Central memory CD4-positive, alpha-beta T cell (primary cell): ENCODE measurements around the gene CAPZB.

Experiments used
- DNase-seq: peaks from one replicate; pipeline ENCODE4 v3.0.0; 2022

The CAPZB gene

GRCh38 chr1:19467199-19468187 lies 17.8 kb downstream of the CAPZB start:
- no peak for DNase-seq

GRCh38 chr1:19466112-19466561 lies 19.2 kb downstream of the CAPZB start:
- DNase-seq = no peak

GRCh38 chr1:19465650-19466049 lies 19.7 kb downstream of the CAPZB start:
- DNase-seq = no peak

- no peak for DNase-seq
These were observed 20.2 kb downstream of the CAPZB start for GRCh38 chr1:19465123-19465522.

- no peak for DNase-seq
These were observed 20.6 kb downstream of the CAPZB start for GRCh38 chr1:19464696-19465095.

GRCh38 chr1:19463504-19463803 lies 21.9 kb downstream of the CAPZB start:
- DNase-seq = no peak

DNA sequence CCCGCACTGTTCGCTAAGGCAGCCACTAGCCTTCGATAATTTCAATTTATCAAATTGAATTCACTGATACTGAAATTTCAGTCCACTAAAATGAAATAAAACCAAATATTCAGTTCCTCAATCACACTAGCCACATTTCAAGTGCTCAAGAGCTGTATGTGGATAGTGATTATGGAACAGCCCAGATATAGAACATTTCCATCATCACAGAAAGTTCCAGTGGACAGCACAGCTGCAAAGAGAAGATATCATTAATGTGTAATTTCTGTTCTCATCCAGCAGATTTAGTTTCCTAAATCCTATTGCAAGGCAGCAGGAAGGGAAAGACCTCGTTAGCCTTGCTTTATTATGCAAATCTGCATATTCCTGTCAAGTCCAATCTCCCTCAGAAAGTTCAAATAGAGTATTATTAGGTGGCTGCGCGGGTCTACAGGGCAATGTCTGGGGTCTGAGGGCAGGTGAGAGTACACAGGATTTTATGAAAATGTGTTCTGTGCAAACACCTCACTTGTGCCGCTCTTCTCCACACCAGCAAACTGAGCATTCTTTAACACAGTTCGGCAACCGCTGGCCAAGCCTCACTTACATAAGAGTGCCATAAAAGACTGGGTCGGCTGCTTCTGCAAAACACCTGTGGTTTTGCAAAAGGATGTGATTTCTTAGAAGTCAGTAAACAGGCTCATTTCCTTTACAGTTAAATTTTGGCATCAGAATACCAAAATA lies 22.4 kb downstream of the CAPZB start:
- DNase-seq = peak; percentile 82

GRCh38 chr1:19461220-19461554 lies 24.2 kb downstream of the CAPZB start:
- no peak for DNase-seq

GRCh38 chr1:19460535-19461219 lies 24.7 kb downstream of the CAPZB start:
- no peak for DNase-seq

DNA sequence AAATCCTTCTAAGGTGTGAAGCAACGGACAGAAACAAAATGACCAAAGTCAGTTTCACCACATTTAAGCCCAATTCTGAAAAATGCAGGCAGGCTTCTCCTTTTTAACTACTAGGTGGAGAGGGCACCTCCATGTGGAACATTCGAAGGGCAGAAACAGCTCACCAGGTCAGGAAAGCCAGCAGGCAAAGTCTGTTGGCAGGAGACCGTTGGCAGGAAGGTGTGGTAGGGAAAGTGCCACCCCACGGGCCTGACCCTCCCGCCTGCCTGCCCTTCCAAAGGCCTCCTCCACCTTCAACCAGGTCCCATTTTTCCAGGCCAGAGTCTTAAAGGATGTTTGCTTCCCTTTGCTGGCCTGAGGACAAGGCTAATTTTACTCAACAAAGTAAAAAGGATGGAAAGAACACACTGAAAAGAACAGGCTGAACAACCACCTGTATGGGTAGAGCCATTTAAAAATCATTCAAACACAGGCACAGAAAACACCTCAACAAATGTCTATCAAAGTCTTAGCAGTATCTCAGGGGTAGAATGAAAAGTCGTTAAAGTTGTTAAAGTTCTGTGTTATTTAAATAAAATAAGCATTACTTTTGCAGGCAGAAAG lies 26.4 kb downstream of the CAPZB start:
- no peak for DNase-seq

- DNase-seq = no peak
These were observed 27.7 kb downstream of the CAPZB start for GRCh38 chr1:19457607-19458006.

- DNase-seq = no peak
These were observed 28.3 kb downstream of the CAPZB start for GRCh38 chr1:19456968-19457441.

GRCh38 chr1:19455353-19455752 lies 30.0 kb downstream of the CAPZB start:
- no peak for DNase-seq

GRCh38 chr1:19454265-19455146 lies 30.8 kb downstream of the CAPZB start:
- no peak for DNase-seq

DNA sequence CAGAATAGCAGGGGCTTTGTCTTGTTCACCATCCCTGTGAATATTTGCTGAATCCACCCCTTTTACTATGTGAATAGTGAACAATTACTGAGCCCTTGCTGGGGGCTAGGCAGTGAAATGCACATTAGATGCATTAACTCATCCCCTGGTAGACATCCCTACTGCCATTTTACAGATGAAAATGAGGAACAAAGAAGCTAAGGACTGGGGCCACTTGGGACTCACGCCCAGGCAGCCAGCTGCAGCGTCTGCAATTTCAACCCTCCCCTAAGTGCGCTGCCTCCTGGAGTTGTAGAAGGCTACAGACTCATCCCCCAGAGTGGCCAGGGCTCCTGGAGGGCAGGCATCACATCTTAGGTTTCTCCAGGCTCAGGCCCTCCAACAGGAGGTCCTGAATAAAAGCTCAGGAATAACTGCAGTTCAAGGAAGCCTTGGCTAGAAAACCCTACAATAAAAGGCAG lies 31.6 kb downstream of the CAPZB start:
- DNase-seq = no peak

- DNase-seq = no peak
These were observed 33.1 kb downstream of the CAPZB start for GRCh38 chr1:19452221-19452663.

DNA sequence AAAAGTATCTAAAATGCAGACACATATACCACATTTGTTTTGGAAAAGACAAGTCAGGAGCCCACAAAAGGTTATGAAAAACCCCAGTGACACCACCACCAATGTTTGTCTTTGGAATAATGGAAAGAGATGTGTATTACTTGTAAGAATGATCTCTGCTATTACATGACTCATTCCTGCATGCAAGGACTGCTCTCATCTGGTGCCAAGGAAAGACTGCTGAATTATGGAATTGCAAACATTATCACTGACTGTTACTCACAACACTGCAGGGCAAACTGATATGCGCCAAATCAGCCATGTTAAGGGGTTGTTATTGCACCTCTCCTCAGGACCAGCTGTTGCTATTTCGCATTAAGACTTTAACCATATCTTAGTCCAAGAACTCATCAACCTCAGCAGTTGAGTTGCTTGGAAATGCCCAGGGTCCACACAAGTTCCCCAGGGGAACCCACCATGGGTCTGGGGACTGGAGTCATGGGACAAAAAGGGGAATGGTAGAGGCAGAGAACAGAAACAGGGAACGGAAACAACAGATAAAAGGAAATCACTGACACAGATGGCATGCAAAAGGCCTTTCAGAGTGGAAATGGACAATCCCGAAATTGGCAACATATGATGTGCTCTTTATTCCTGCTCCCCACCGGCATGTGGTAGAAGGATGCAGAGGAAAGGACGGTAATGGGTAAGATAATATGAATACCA lies 34.4 kb downstream of the CAPZB start:
- no peak for DNase-seq

DNA sequence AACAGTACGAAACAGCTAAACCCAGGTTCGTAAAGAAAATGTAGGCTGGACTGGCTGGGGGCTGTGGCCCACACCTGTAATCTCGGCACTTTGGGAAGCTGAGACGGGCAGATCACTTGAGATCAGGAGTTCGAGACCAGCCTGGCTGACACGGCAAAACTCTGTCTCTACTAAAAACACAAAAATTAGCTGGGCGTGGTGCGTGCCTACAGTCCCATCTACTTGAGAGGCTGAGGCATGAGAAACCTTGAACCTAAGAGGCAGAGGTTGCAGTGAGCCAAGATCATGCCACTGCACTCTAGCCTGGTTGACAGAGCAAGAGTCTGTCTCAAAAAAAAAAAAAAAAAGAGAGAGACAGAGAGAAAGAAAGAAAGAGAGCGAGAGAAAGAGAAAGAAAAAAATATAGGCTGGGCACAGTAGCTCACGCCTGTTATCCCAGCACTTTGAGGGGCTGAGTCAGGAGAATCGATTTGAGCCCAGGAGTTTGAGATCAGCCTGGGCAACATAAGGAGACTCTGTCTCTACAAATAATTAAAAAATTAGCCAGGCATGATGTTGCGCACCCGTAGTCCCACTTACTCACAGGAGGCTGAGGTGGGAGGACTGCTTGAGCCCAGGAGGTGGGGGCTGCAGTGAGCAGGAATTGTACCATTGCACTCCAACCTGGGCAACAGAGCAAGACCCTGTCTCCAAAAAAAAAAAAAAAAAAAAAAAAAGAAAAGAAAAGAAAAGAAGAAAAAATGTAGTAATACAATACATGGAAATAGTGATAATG lies 35.7 kb downstream of the CAPZB start:
- no peak for DNase-seq

GRCh38 chr1:19448491-19449439 lies 36.6 kb downstream of the CAPZB start:
- no peak for DNase-seq
